Stomach (tissue), 4 donors: ENCODE measurements around the gene RGS4.

ENCODE experiments used
- EP300 ChIP-seq: sonication (generic); formaldehyde crosslinking; IDR thresholded peaks from one replicate; pipeline ENCODE4 v1.6.1; 2017; ENCODE audit warnings: antibody characterized with exemption
- POLR2A ChIP-seq, 4 donors: fragments of 450-650 bp; IDR thresholded peaks; one replicate each; pipeline ENCODE4 v1.6.1; 2016; ENCODE audit warnings: antibody characterized with exemption in 4 of 4, control low read depth in 2 of 4, mild to moderate bottlenecking in 1 of 4, moderate library complexity in 1 of 4
- TF ChIP-seq, protein P1 (sequence below), 7 experiments: fragments of 450-650 bp in 4 of 7; fragments of 200-600 bp in 3 of 7; sonication (generic) in 3 of 7; IDR thresholded peaks; one replicate each; pipeline ENCODE4 v1.5.1; 2016 to 2019; ENCODE audit warnings: antibody characterized with exemption in 7 of 7, control low read depth in 2 of 7, mild to moderate bottlenecking in 1 of 7

DNA sequence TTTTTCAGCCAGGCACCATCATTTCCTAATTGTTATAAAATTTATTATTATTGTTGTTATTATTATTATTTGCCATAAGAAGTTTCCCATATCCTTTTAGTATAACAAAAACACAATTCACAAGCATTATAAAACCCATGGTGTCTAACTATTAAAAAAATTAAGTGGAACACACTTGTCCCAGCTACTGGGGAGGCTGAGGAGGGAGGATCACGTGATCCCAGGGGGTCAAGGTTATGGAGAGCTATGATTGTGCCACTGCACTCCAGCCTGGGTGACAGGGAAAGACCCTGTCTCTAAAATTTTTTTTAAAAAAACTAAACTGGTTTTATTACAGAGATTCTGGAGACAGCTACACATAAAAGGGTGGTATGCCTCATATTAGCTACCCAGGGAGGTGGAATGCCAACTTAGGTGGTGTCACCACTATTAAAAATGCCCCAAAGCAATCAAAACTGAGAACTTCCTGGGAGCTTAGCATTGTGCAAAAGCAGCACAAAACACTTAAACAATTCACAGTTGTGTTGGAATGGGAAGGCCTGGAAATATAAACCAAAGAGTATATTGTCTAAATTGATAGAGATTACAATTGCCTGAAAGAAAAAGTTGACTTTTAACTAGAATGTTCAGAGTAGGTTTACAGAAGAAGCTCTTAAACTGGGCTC lies 8.7 kb upstream of the RGS4 start:
- TF ChIP-seq POLR2A (IDR thresholded peaks at IDR 0.05) = no peak
- TF ChIP-seq, protein P1, sequence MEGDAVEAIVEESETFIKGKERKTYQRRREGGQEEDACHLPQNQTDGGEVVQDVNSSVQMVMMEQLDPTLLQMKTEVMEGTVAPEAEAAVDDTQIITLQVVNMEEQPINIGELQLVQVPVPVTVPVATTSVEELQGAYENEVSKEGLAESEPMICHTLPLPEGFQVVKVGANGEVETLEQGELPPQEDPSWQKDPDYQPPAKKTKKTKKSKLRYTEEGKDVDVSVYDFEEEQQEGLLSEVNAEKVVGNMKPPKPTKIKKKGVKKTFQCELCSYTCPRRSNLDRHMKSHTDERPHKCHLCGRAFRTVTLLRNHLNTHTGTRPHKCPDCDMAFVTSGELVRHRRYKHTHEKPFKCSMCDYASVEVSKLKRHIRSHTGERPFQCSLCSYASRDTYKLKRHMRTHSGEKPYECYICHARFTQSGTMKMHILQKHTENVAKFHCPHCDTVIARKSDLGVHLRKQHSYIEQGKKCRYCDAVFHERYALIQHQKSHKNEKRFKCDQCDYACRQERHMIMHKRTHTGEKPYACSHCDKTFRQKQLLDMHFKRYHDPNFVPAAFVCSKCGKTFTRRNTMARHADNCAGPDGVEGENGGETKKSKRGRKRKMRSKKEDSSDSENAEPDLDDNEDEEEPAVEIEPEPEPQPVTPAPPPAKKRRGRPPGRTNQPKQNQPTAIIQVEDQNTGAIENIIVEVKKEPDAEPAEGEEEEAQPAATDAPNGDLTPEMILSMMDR (IDR thresholded peaks at IDR 0.05) = no peak
- TF ChIP-seq EP300 = no peak
